Measurements from ENCODE around the gene TBC1D14. TPM values are rescaled to one million over a fixed set of nuclear protein-coding genes. Genes with fewer than 3 reads are reported as not detected.

The TBC1D14 gene
- total RNA-seq, 1 experiment from 2014 or later = 153 TPM

DNA sequence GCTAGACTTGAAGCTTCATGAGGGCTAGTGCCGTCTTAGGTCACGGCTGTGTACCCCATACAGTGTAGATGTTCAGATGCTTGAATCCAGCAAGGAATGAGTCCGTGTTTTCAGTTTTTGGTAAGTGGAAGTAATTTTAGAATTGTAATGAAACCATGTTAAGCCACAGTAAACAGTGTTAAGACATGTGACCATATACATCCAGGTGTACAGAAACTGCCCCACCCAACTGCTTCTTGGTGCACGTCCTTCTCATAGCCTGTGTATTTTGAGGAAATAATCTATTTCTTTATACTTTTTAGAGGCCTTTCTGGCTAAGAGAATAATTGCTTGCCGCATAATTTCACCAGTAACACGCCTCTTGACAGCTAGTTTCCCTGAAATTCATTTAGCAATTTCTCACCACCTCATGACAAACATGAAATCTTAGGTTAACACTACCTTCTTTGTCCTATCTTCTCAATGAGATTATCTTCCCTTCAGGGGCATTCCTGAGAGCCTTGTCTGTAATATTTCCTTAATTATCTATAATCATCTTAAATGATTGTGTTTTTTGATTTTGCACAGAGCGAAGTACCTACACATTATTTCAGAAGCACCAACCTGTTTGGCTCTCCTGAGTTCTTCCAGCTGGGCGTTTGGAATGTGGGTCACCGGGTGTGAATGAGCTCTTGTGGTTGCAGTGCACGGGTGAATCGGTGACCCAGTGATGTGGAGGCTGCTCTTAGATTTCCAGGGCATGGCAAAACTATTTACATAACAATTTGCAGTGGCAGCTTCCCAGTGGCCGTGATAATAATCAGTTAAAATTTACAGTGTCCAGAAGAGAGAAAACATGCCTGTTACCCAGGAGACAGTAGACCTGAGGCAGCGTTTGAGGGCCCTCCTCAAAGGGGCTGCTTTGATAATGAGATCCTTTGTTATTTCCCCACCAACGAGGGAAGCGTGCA, 83.4 kb downstream of the TBC1D14 start:
- in situ Hi-C loops (cut with HindIII; ENCODE audit: low pct_unique_long_range_greater_than_20kb, low sequenced_read_pairs) = no loop called here
- DNase-seq (ENCODE audit: low read depth, low spot score) = peak; percentile 72

GRCh38 chr4:6996481-6996880, 86.9 kb downstream of the TBC1D14 start:
- no peak for DNase-seq (ENCODE audit: low read depth, low spot score)
- in situ Hi-C loops (cut with HindIII; ENCODE audit: low pct_unique_long_range_greater_than_20kb, low sequenced_read_pairs) = no loop called here

DNA sequence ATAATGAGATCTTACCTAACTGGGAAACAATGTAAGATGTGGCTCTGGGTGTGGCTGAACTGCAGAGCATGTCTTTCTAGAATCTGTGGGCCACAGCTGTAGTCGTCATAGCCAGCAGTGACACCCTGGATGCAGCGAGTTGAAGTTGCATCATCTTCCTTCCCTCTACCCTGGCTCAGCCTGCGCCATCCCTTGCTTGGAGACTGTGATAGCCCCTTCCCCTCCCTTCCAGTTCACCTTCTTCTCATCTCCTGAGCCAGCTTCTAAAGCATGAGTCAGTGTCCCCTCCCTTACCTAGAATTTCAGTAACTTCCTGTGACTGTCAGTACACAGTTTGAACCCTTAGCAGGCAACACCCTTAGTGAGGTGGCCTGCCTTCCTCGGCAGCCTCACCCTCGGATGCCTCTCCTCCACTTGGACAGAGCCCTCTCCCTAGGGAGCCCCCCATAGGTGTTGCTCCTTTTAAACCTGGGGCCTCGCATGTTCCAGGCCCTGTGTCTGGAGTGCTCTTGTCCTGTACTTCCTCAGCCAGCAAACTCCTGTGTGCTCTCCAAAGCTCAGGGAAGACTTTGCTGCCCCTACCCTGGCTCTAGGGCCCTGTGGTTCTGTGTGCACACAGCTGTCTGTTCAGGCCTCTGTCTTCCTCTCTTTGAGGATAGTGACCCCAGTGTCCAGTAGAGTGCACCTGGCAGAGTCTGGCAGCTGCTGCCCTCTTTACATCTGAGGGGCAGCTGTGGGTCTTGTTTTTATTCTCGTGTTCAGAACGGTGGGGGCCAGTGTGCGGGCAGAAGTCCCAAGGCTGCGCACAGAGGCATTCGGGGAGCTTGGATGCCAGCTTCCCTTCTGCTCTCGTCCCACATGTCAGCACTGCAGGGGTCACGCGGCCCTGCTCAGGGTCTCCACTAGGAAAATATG, 89.8 kb downstream of the TBC1D14 start:
- no peak for DNase-seq (ENCODE audit: low read depth, low spot score)
- in situ Hi-C loops (cut with HindIII; ENCODE audit: low pct_unique_long_range_greater_than_20kb, low sequenced_read_pairs) = no loop called here

- no peak for DNase-seq (ENCODE audit: low read depth, low spot score)
- in situ Hi-C loops (cut with HindIII; ENCODE audit: low pct_unique_long_range_greater_than_20kb, low sequenced_read_pairs) = no loop called here
These were observed 91.0 kb downstream of the TBC1D14 start for GRCh38 chr4:7000421-7001176.

DNA sequence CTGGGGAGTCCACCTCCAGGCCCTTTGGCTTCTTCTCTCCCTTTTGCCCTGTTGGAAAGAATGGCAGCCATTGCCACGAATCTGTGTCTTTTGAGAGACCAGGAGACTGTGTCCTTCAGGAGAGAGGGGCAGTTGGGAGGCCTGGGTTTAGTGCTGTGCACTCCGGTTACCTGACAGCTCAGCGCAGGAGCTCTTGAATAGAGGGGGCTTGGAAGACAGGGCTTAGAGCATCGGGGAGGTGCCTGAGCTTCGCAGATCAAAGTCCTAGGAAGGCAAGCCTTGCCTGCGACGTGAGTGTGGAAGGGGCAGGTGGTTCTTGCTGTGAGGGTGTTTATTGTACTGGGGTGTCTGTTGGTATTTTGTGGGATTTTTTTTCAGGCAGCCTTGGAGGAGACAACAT, 91.6 kb downstream of the TBC1D14 start:
- no peak for DNase-seq (ENCODE audit: low read depth, low spot score)
- in situ Hi-C loops (cut with HindIII; ENCODE audit: low pct_unique_long_range_greater_than_20kb, low sequenced_read_pairs) = no loop called here

DNA sequence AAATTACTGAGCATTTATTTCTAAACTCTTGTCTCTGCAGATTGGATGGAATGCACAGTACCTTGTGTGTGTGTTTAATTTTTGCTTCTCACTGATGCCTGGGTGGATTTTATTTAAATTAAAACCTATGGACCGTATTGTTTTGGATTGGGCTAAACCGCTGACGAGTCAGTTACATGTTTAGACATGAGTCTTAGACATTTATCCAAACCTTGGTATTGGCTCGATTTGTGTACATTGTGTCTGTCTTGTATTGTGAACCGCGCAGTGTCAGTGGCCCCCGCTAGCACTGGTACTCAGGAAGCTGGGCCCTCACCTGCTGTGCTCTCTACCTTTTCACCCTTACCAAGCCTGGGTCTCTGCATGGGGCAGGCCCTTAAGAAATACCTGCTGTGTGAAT, 92.7 kb downstream of the TBC1D14 start:
- in situ Hi-C loops (cut with HindIII; ENCODE audit: low pct_unique_long_range_greater_than_20kb, low sequenced_read_pairs) = no loop called here
- no peak for DNase-seq (ENCODE audit: low read depth, low spot score)

GRCh38 chr4:7003176-7003878, 93.7 kb downstream of the TBC1D14 start:
- in situ Hi-C loops (cut with HindIII; ENCODE audit: low pct_unique_long_range_greater_than_20kb, low sequenced_read_pairs) = no loop called here

DNA sequence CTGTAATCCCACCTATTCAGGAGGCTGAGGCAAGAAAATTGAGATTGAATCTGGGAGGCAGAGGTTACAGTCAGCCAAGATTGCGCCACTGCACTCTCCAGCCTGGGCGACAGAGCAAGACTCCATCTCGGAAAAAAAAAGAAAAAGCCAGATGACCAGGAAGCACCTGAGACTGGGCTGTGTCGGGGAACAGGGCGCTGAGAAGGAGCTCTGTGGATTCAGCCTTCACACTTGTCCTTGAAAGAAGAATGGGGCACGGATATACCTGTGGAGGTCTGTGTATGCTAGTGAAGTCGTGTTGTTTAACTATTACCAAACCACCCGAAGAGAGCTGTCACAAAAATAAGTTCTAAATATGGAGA, 94.2 kb downstream of the TBC1D14 start:
- no peak for DNase-seq (ENCODE audit: low read depth, low spot score)
- in situ Hi-C loops (cut with HindIII; ENCODE audit: low pct_unique_long_range_greater_than_20kb, low sequenced_read_pairs) = no loop called here

More at GRCh38 chr4:7003176-7003878, 93.7 kb downstream of the TBC1D14 start:
- DNase-seq (ENCODE audit: low read depth, low spot score) = no peak

GRCh38 chr4:7004331-7004730, 94.7 kb downstream of the TBC1D14 start:
- peak; percentile 70 for DNase-seq (ENCODE audit: low read depth, low spot score)
- in situ Hi-C loops (cut with HindIII; ENCODE audit: low pct_unique_long_range_greater_than_20kb, low sequenced_read_pairs) = no loop called here

DNA sequence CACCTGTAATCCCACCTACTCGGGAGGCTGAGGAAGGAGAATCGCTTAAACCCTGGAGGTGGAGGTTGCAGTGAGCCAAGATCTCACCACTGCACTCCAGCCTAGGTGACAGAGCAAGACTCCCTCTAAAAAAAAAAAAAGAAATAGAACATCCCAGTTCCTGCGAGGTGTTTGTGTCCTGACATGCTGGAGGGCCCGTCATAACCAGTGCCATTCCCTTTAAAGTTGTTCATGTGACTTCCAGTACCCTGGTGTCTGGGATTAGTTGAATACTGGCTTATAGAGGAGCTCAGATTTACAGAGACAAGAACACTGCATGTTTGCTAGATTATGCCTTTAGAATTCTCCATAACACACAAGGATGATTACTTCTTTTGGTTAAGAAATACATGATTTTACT, 95.9 kb downstream of the TBC1D14 start:
- in situ Hi-C loops (cut with HindIII; ENCODE audit: low pct_unique_long_range_greater_than_20kb, low sequenced_read_pairs) = no loop called here
- no peak for DNase-seq (ENCODE audit: low read depth, low spot score)

DNA sequence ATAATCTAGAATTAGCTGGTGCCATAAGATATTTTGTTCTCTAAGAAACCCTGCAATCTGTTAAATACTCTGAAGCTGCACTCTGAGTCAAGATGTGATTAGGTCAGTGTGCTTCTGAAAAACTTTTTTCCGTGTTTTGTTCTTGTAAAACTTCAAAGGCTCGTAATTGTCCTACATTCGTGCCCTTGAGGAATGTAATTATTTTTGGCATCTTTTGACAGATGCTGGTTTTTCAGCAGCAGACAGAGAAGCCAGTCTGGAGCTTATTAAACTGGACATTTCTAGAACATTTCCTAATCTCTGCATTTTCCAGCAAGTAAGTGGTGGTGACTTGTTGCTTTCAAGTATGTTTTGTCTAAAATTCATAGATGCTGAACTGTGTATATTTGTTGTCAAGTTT, 96.8 kb downstream of the TBC1D14 start:
- no peak for DNase-seq (ENCODE audit: low read depth, low spot score)

GRCh38 chr4:7007142-7007907, 97.7 kb downstream of the TBC1D14 start:
- in situ Hi-C loops (cut with HindIII; ENCODE audit: low pct_unique_long_range_greater_than_20kb, low sequenced_read_pairs) = no loop called here
- DNase-seq (ENCODE audit: low read depth, low spot score) = no peak

More for the DNA sequence above, 96.8 kb downstream of the TBC1D14 start:
- in situ Hi-C loops (cut with HindIII; ENCODE audit: low pct_unique_long_range_greater_than_20kb, low sequenced_read_pairs) = no loop called here

DNA sequence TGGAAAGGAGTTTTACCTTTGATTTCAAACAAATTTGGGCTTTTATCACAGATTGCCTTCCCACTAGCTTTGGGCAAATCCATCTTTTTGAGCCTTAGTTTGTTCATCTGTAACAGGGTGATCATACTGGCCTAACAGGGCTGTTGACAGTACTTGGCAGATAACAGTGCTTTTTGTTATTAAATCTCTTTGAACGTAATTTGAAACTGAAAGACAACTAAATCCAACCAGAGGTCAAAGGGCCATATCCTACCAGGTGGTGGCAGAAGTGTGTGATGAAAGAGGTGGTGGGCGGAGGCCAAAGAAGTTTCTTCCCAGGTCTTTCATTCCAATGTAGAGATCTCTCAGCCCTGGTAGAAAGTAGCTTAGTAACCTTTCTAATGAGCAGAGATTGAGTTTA, 98.3 kb downstream of the TBC1D14 start:
- no peak for DNase-seq (ENCODE audit: low read depth, low spot score)
- in situ Hi-C loops (cut with HindIII; ENCODE audit: low pct_unique_long_range_greater_than_20kb, low sequenced_read_pairs) = no loop called here

GRCh38 chr4:7009564-7009963, 99.9 kb downstream of the TBC1D14 start:
- DNase-seq (ENCODE audit: low read depth, low spot score) = no peak
- in situ Hi-C loops (cut with HindIII; ENCODE audit: low pct_unique_long_range_greater_than_20kb, low sequenced_read_pairs) = no loop called here

DNA sequence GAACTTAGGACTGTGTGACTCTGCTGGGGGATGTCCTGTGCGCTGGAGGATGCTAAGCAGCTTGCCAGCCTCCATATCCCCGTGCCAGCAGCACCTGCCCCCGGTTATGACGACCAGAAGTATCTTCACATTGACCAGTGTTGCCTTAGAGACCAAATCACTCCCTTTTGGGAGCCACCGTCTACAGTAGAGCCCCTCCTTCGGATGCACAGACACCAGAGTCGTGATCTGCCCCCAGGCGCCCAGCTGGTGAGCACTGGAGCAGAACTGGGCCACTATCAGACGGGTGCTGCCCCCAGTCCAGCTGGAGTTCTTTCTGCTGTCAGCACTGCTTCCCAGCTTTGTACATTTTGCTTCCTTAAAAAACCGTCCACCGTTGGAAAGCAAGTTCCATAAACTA, 103.5 kb downstream of the TBC1D14 start:
- in situ Hi-C loops (cut with HindIII; ENCODE audit: low pct_unique_long_range_greater_than_20kb, low sequenced_read_pairs) = no loop called here
- DNase-seq (ENCODE audit: low read depth, low spot score) = no peak

- in situ Hi-C loops (cut with HindIII; ENCODE audit: low pct_unique_long_range_greater_than_20kb, low sequenced_read_pairs) = no loop called here
- DNase-seq (ENCODE audit: low read depth, low spot score) = no peak
These were observed 105.2 kb downstream of the TBC1D14 start for GRCh38 chr4:7014815-7015214.
